Type B pancreatic cell (in vitro differentiated cells): ENCODE data around the gene CALB2. TPM values are rescaled to one million over a fixed set of nuclear protein-coding genes. Genes with fewer than 3 reads are reported as not detected.

ENCODE experiments used
- DNase-seq: peaks from one replicate; pipeline ENCODE4 v3.0.0; 2021; ENCODE audit warnings: mixed read lengths; ENCODE audit not compliant: unreplicated experiment; ENCODE audit errors: extremely low spot score
- H3K27ac Mint-ChIP-seq: 2 replicates; pipeline ENCODE4 v1.8.0; 2021; ENCODE audit warnings: mild to moderate bottlenecking, mixed read lengths
- H3K27me3 Mint-ChIP-seq: 2 replicates; pipeline ENCODE4 v1.8.0; 2021; ENCODE audit warnings: mixed read lengths
- H3K36me3 Mint-ChIP-seq: 2 replicates; pipeline ENCODE4 v1.8.0; 2021; ENCODE audit warnings: mixed read lengths
- H3K4me1 Mint-ChIP-seq: one replicate; pipeline ENCODE4 v1.8.0; 2021; ENCODE audit warnings: mixed read lengths; ENCODE audit not compliant: unreplicated experiment
- H3K4me3 Mint-ChIP-seq: 2 replicates; pipeline ENCODE4 v1.8.0; 2021; ENCODE audit warnings: mild to moderate bottlenecking, mixed read lengths
- H3K9me3 Mint-ChIP-seq: 2 replicates; pipeline ENCODE4 v1.8.0; 2021; ENCODE audit warnings: mixed read lengths
- CTCF ChIP-seq: fragments of 200-600 bp; sonication (generic); conservative IDR thresholded peaks from 2 replicates; pipeline ENCODE4 v1.5.0; 2021; ENCODE audit warnings: antibody characterized with exemption, mild to moderate bottlenecking
- total RNA-seq: library from RNA; stranded (reverse); gene quantifications from 2 replicates; pipeline ENCODE4 v1.2.1, GENCODE V29; 2021; ENCODE audit warnings: low replicate concordance

The CALB2 gene
- total RNA-seq, 1 donor from 2014 or later, result 23.6 TPM

GRCh38 chr16:71360378-71360777, 1.9 kb downstream of the CALB2 start:
- Mint-ChIP-seq H3K4me3 (peak overlapping the region; percentile 45), H3K27me3 (peaks cover 58% of the 10 kb centered on the region), H3K27ac (peak overlapping the region; percentile 26)

GRCh38 chr16:71364133-71364681, 5.7 kb downstream of the CALB2 start:
- no peaks in the 10 kb centered on the region for H3K36me3 Mint-ChIP-seq
- H3K4me3 Mint-ChIP-seq, result no peak overlapping the region
- no peaks in the 10 kb centered on the region for H3K9me3 Mint-ChIP-seq
- no peak for TF ChIP-seq CTCF
- peaks cover 48% of the 10 kb centered on the region for H3K27me3 Mint-ChIP-seq
- no peaks in the 10 kb centered on the region for H3K4me1 Mint-ChIP-seq
- H3K27ac Mint-ChIP-seq, result no peak overlapping the region
- no peak for DNase-seq

More at GRCh38 chr16:71360378-71360777, 1.9 kb downstream of the CALB2 start:
- DNase-seq, result no peak
- Mint-ChIP-seq H3K9me3 (no peaks in the 10 kb centered on the region), H3K4me1 (no peaks in the 10 kb centered on the region), H3K36me3 (no peaks in the 10 kb centered on the region)
- TF ChIP-seq CTCF, result no peak

GRCh38 chr16:71365021-71365420, 6.5 kb downstream of the CALB2 start:
- DNase-seq, result no peak
- Mint-ChIP-seq H3K9me3 (no peaks in the 10 kb centered on the region), H3K36me3 (no peaks in the 10 kb centered on the region), H3K27me3 (peaks cover 48% of the 10 kb centered on the region), H3K4me1 (no peaks in the 10 kb centered on the region), H3K27ac (no peak overlapping the region), H3K4me3 (no peak overlapping the region)
- no peak for TF ChIP-seq CTCF

- peak; percentile 75 for TF ChIP-seq CTCF
- peaks cover 40% of the 10 kb centered on the region for H3K27me3 Mint-ChIP-seq
- no peaks in the 10 kb centered on the region for H3K36me3 Mint-ChIP-seq
- no peak overlapping the region for H3K27ac Mint-ChIP-seq
- H3K4me3 Mint-ChIP-seq, result no peak overlapping the region
- H3K4me1 Mint-ChIP-seq, result no peaks in the 10 kb centered on the region
- DNase-seq, result no peak
- no peaks in the 10 kb centered on the region for H3K9me3 Mint-ChIP-seq
Observed at GRCh38 chr16:71367241-71367976, 8.9 kb downstream of the CALB2 start.

GRCh38 chr16:71368958-71369357, 10.4 kb downstream of the CALB2 start:
- H3K27me3 Mint-ChIP-seq, result peaks cover 38% of the 10 kb centered on the region
- H3K4me1 Mint-ChIP-seq, result no peaks in the 10 kb centered on the region
- no peaks in the 10 kb centered on the region for H3K9me3 Mint-ChIP-seq
- no peaks in the 10 kb centered on the region for H3K36me3 Mint-ChIP-seq
- H3K4me3 Mint-ChIP-seq, result no peak overlapping the region
- no peak for TF ChIP-seq CTCF
- no peak overlapping the region for H3K27ac Mint-ChIP-seq
- no peak for DNase-seq
